ENCODE measurements around the gene SGSM1.

The SGSM1 gene

GRCh38 chr22:24843048-24843447, 37.0 kb downstream of the SGSM1 start:
- TF ChIP-seq CTCF (conservative IDR thresholded peaks at IDR 0.05; ENCODE audit: low read length) = no peak
- DNase-seq (ENCODE audit: low read depth) = no peak
- no peak overlapping the region for H3K4me3 ChIP-seq (ENCODE audit: low read length)

- no peak overlapping the region for H3K4me3 ChIP-seq (ENCODE audit: low read length)
- peak; percentile 44 for DNase-seq (ENCODE audit: low read depth)
- TF ChIP-seq CTCF (conservative IDR thresholded peaks at IDR 0.05; ENCODE audit: low read length) = no peak
These were observed 39.3 kb downstream of the SGSM1 start for GRCh38 chr22:24845041-24845898.

- no peak overlapping the region for H3K4me3 ChIP-seq (ENCODE audit: low read length)
- DNase-seq (ENCODE audit: low read depth) = no peak
- TF ChIP-seq CTCF (conservative IDR thresholded peaks at IDR 0.05; ENCODE audit: low read length) = no peak
These were observed 41.5 kb downstream of the SGSM1 start for GRCh38 chr22:24847490-24847889.

- no peak overlapping the region for H3K4me3 ChIP-seq (ENCODE audit: low read length)
- no peak for TF ChIP-seq CTCF (conservative IDR thresholded peaks at IDR 0.05; ENCODE audit: low read length)
- DNase-seq (ENCODE audit: low read depth) = no peak
These were observed 42.7 kb downstream of the SGSM1 start for GRCh38 chr22:24848559-24849168.

GRCh38 chr22:24855794-24856193, 49.8 kb downstream of the SGSM1 start:
- TF ChIP-seq CTCF (conservative IDR thresholded peaks at IDR 0.05; ENCODE audit: low read length) = no peak
- no peak for DNase-seq (ENCODE audit: low read depth)
- no peak overlapping the region for H3K4me3 ChIP-seq (ENCODE audit: low read length)

- DNase-seq (ENCODE audit: low read depth) = no peak
- no peak overlapping the region for H3K4me3 ChIP-seq (ENCODE audit: low read length)
- no peak for TF ChIP-seq CTCF (conservative IDR thresholded peaks at IDR 0.05; ENCODE audit: low read length)
These were observed 51.6 kb downstream of the SGSM1 start for GRCh38 chr22:24857576-24857975.

- H3K4me3 ChIP-seq (ENCODE audit: low read length) = no peak overlapping the region
- no peak for DNase-seq (ENCODE audit: low read depth)
- TF ChIP-seq CTCF (conservative IDR thresholded peaks at IDR 0.05; ENCODE audit: low read length) = no peak
These were observed 53.6 kb downstream of the SGSM1 start for GRCh38 chr22:24859587-24859986.
